ENCODE measurements around the gene KNCN.
A peak's percentile ranks its signal among the peaks of the same experiment; 100 is the strongest.

KNCN gene

DNA sequence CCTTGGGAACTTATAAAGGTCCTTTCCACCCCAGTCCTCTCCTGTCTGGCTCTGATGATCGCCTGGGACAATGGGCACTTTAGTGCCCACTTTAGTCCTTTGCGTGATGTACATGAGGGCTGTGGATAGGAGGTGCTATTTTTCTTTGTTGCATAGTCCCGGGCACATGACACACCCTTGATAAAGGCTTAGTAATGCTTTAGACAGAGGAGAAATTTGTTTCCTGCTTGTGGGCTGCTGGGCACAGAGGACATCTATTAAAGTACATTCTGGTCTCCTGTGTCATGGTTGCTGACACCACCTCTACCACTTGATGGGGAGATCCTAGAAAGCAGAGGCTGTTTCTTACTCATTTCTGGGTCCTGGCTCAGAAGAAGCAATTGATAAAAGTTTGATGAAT is 5.4 kb upstream of the KNCN start:
- H3K27ac ChIP-seq, result no peak overlapping the region

DNA sequence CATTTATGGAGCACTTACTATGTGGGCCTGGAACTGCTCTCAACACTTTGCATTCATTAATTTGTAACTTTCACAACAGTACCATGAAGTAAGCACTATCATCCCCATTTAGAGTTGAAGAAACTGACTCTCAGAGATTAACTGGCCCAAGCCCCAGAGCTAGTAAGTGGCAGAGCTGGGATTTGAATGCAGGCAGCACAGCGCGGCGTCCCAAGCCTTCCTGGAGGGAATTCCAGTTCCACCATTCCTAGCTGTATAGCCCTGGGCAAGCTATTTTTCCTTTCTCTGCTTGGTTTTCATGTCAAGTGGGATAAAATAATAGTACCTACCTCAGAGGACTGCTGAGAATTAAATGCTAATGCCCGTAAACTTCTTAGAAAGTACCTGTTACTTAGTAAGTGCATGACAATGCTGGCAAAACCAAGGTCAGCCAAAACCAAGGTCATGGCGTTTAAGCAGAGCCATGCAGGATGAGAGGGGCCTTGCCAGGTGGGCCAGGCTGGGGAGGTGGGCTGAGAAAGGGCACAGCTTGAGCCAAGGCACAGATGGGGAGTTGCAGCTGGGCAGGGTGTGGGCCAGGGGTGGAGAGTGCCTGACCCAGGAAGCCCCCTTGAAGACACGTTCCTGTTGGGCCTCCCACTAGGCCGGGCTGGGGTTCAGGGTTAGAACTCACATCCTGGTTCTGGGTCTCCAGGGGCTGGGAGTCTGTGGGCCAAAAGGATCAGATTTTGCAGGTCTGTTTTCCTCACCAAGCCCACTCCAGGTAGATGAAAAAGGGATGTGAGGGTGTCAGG is 4.6 kb upstream of the KNCN start:
- no peak for TF ChIP-seq CTCF (IDR thresholded peaks at IDR 0.05; ENCODE audit: low read depth, low read length, missing control alignments)
- H3K27ac ChIP-seq, result no peak overlapping the region
- in situ Hi-C loops (cut with HindIII; ENCODE audit: low pct_ligation_motif_present, low sequenced_read_pairs), result no loop called here
- no peak overlapping the region for H3K4me3 ChIP-seq (ENCODE audit: low read depth, low read length)
- H3K27me3 ChIP-seq (replicated peaks), result no peaks in the 10 kb centered on the region
- DNase-seq, result no peak
- no peaks in the 10 kb centered on the region for H3K36me3 ChIP-seq (replicated peaks)

More for the DNA sequence above, 5.4 kb upstream of the KNCN start:
- peak; percentile 52 for DNase-seq
- in situ Hi-C loops (cut with HindIII; ENCODE audit: low pct_ligation_motif_present, low sequenced_read_pairs), result no loop called here
- Histone ChIP-seq H3K4me3 (ENCODE audit: low read depth, low read length) (no peak overlapping the region), H3K27me3 (replicated peaks) (no peaks in the 10 kb centered on the region), H3K36me3 (replicated peaks) (no peaks in the 10 kb centered on the region)
- peak; percentile 25 for TF ChIP-seq CTCF (IDR thresholded peaks at IDR 0.05; ENCODE audit: low read depth, low read length, missing control alignments)

GRCh38 chr1:46554597-46555381 is 3.3 kb upstream of the KNCN start:
- no peak for DNase-seq
- Histone ChIP-seq H3K27ac (no peak overlapping the region), H3K27me3 (replicated peaks) (no peaks in the 10 kb centered on the region), H3K36me3 (replicated peaks) (no peaks in the 10 kb centered on the region), H3K4me3 (ENCODE audit: low read depth, low read length) (no peak overlapping the region)
- in situ Hi-C loops (cut with HindIII; ENCODE audit: low pct_ligation_motif_present, low sequenced_read_pairs), result no loop called here
- TF ChIP-seq CTCF (IDR thresholded peaks at IDR 0.05; ENCODE audit: low read depth, low read length, missing control alignments), result no peak

DNA sequence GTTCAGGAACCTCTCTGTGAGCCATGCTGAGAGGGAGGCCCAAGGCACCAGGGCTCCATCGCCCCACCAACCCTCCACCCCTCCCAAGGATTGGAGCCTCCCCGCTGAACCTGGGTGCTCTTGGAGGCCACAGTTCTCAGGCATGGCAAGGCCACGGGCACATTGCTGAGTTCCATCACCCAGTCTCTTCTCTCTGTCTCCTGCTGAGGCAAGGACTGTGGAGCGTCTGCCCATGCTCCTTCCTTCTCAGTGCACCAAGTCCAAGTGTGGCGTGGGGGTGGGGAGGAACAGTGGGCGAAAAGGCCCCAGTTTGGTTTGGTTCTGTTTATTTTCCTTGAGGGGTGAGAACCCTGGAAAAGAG is 2.8 kb upstream of the KNCN start:
- no peak for TF ChIP-seq CTCF (IDR thresholded peaks at IDR 0.05; ENCODE audit: low read depth, low read length, missing control alignments)
- H3K27me3 ChIP-seq (replicated peaks), result no peaks in the 10 kb centered on the region
- no peaks in the 10 kb centered on the region for H3K36me3 ChIP-seq (replicated peaks)
- in situ Hi-C loops (cut with HindIII; ENCODE audit: low pct_ligation_motif_present, low sequenced_read_pairs), result no loop called here
- H3K4me3 ChIP-seq (ENCODE audit: low read depth, low read length), result no peak overlapping the region
- H3K27ac ChIP-seq, result no peak overlapping the region
- no peak for DNase-seq

DNA sequence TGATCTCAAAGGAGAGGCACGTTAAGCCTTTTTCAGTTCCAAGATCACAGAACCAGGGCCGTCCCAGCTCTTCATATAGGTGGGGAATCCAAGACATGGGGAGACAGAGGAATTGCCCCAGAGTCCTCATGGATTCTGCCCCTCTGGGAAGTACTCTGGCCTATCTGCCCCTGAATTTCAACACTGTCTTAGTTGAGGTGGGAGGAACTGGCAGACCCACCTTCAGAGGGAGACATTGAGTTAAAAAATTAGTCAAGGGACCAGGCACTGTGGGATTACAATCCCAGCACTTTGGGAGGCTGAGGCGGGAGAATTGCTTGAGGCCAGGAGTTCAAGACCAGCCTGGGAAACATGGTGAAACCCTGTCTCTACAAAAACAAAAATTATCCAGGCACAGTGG is 2.1 kb upstream of the KNCN start:
- DNase-seq, result no peak
- Histone ChIP-seq H3K4me3 (ENCODE audit: low read depth, low read length) (no peak overlapping the region), H3K27me3 (replicated peaks) (no peaks in the 10 kb centered on the region), H3K36me3 (replicated peaks) (no peaks in the 10 kb centered on the region), H3K27ac (no peak overlapping the region)
- in situ Hi-C loops (cut with HindIII; ENCODE audit: low pct_ligation_motif_present, low sequenced_read_pairs), result no loop called here
- TF ChIP-seq CTCF (IDR thresholded peaks at IDR 0.05; ENCODE audit: low read depth, low read length, missing control alignments), result peak; percentile 20
